ENCODE measurements around the gene TMEM176B. TPM values are rescaled to one million over a fixed set of nuclear protein-coding genes. Genes with fewer than 3 reads are reported as not detected.
"Not testable (repeated sequence)": the region's sequence is repeated elsewhere in the genome, so short reads cannot be mapped to it uniquely, and the experiment has no call there.

TMEM176B gene
- polyA plus RNA-seq, 1 experiment = not detected

GRCh38 chr7:150820578-150821198 lies 20.5 kb upstream of the TMEM176B start:
- POLR2A ChIA-PET = no interaction called here
- no peaks in the 10 kb centered on the region for H3K36me3 ChIP-seq (ENCODE audit: control insufficient read depth, insufficient read depth, low read length)
- H3K4me3 ChIP-seq (ENCODE audit: low read depth, low read length) = no peak overlapping the region
- DNase-seq (ENCODE audit: low read depth) = no peak
- no peaks in the 10 kb centered on the region for H3K27me3 ChIP-seq (ENCODE audit: control insufficient read depth, insufficient read depth, low read length)
- TF ChIP-seq CTCF (IDR thresholded peaks at IDR 0.05; ENCODE audit: insufficient read depth, low read depth, low read length) = no peak
- CTCF ChIA-PET = no interaction called here

GRCh38 chr7:150820148-150820547 lies 20.0 kb upstream of the TMEM176B start:
- DNase-seq (ENCODE audit: low read depth) = no peak
- CTCF ChIA-PET = no interaction called here

GRCh38 chr7:150818971-150819370 lies 18.8 kb upstream of the TMEM176B start:
- CTCF ChIA-PET = no interaction called here
- no peak for DNase-seq (ENCODE audit: low read depth)
- TF ChIP-seq CTCF (IDR thresholded peaks at IDR 0.05; ENCODE audit: insufficient read depth, low read depth, low read length) = no peak

More at GRCh38 chr7:150820148-150820547, 20.0 kb upstream of the TMEM176B start:
- POLR2A ChIA-PET = no interaction called here
- Histone ChIP-seq H3K4me3 (ENCODE audit: low read depth, low read length) (no peak overlapping the region), H3K36me3 (ENCODE audit: control insufficient read depth, insufficient read depth, low read length) (no peaks in the 10 kb centered on the region), H3K27me3 (ENCODE audit: control insufficient read depth, insufficient read depth, low read length) (no peaks in the 10 kb centered on the region)
- TF ChIP-seq CTCF (IDR thresholded peaks at IDR 0.05; ENCODE audit: insufficient read depth, low read depth, low read length) = no peak

GRCh38 chr7:150814328-150815001 lies 14.3 kb upstream of the TMEM176B start:
- no peak for DNase-seq (ENCODE audit: low read depth)
- H3K36me3 ChIP-seq (ENCODE audit: control insufficient read depth, insufficient read depth, low read length) = no peaks in the 10 kb centered on the region
- CTCF ChIA-PET = no interaction called here
- H3K4me3 ChIP-seq (ENCODE audit: low read depth, low read length) = no peak overlapping the region
- POLR2A ChIA-PET = no interaction called here
- TF ChIP-seq CTCF (IDR thresholded peaks at IDR 0.05; ENCODE audit: insufficient read depth, low read depth, low read length) = no peak
- no peaks in the 10 kb centered on the region for H3K27me3 ChIP-seq (ENCODE audit: control insufficient read depth, insufficient read depth, low read length)

More at GRCh38 chr7:150818971-150819370, 18.8 kb upstream of the TMEM176B start:
- Histone ChIP-seq H3K27me3 (ENCODE audit: control insufficient read depth, insufficient read depth, low read length) (no peaks in the 10 kb centered on the region), H3K4me3 (ENCODE audit: low read depth, low read length) (no peak overlapping the region), H3K36me3 (ENCODE audit: control insufficient read depth, insufficient read depth, low read length) (no peaks in the 10 kb centered on the region)
- POLR2A ChIA-PET = no interaction called here

- CTCF ChIA-PET = interaction anchor here (1.7 kb wide), 1 partner anchor 29 kb away, joined by 3 read pairs; no protein-coding TSS in a partner anchor
- DNase-seq (ENCODE audit: low read depth); H3K27me3 ChIP-seq (ENCODE audit: control insufficient read depth, insufficient read depth, low read length); H3K36me3 ChIP-seq (ENCODE audit: control insufficient read depth, insufficient read depth, low read length); POLR2A ChIA-PET; H3K4me3 ChIP-seq (ENCODE audit: low read depth, low read length): not testable (repeated sequence)
Observed at GRCh38 chr7:150807616-150808438, 7.7 kb upstream of the TMEM176B start.
